ENCODE measurements around the gene C1QC. TPM values are rescaled to one million over a fixed set of nuclear protein-coding genes. Genes with fewer than 3 reads are reported as not detected.

Gene C1QC
- total RNA-seq, 1 donor from 2014 or later: not detected

- no peak for TF ChIP-seq CTCF (IDR thresholded peaks at IDR 0.05; ENCODE audit: unreplicated experiment)
- peaks cover 78% of the 10 kb centered on the region for H3K27me3 Mint-ChIP-seq
- DNase-seq (ENCODE audit: low spot score, unreplicated experiment): no peak
- H3K4me3 Mint-ChIP-seq (ENCODE audit: low read depth): no peak overlapping the region
- H3K27ac Mint-ChIP-seq: no peak overlapping the region
- H3K36me3 Mint-ChIP-seq (ENCODE audit: insufficient read depth): no peaks in the 10 kb centered on the region
- H3K9me3 Mint-ChIP-seq (ENCODE audit: low read depth): no peaks in the 10 kb centered on the region
- H3K4me1 Mint-ChIP-seq (ENCODE audit: low read depth): no peaks in the 10 kb centered on the region
These were observed 30.5 kb upstream of the C1QC start for GRCh38 chr1:22612671-22613571.

- H3K27me3 Mint-ChIP-seq: peaks cover 72% of the 10 kb centered on the region
- no peaks in the 10 kb centered on the region for H3K36me3 Mint-ChIP-seq (ENCODE audit: insufficient read depth)
- no peaks in the 10 kb centered on the region for H3K4me1 Mint-ChIP-seq (ENCODE audit: low read depth)
- no peaks in the 10 kb centered on the region for H3K9me3 Mint-ChIP-seq (ENCODE audit: low read depth)
- H3K27ac Mint-ChIP-seq: no peak overlapping the region
- no peak for TF ChIP-seq CTCF (IDR thresholded peaks at IDR 0.05; ENCODE audit: unreplicated experiment)
- H3K4me3 Mint-ChIP-seq (ENCODE audit: low read depth): no peak overlapping the region
- DNase-seq (ENCODE audit: low spot score, unreplicated experiment): no peak
These were observed 29.9 kb upstream of the C1QC start for GRCh38 chr1:22613572-22613918.

GRCh38 chr1:22613951-22614350 is 29.5 kb upstream of the C1QC start:
- Mint-ChIP-seq H3K27me3 (peaks cover 70% of the 10 kb centered on the region), H3K9me3 (ENCODE audit: low read depth) (no peaks in the 10 kb centered on the region), H3K4me1 (ENCODE audit: low read depth) (no peaks in the 10 kb centered on the region), H3K27ac (no peak overlapping the region), H3K4me3 (ENCODE audit: low read depth) (no peak overlapping the region), H3K36me3 (ENCODE audit: insufficient read depth) (no peaks in the 10 kb centered on the region)
- DNase-seq (ENCODE audit: low spot score, unreplicated experiment): no peak
- TF ChIP-seq CTCF (IDR thresholded peaks at IDR 0.05; ENCODE audit: unreplicated experiment): no peak

- Mint-ChIP-seq H3K4me1 (ENCODE audit: low read depth) (no peaks in the 10 kb centered on the region), H3K27me3 (peaks cover 62% of the 10 kb centered on the region), H3K9me3 (ENCODE audit: low read depth) (no peaks in the 10 kb centered on the region), H3K36me3 (ENCODE audit: insufficient read depth) (no peaks in the 10 kb centered on the region), H3K4me3 (ENCODE audit: low read depth) (no peak overlapping the region), H3K27ac (no peak overlapping the region)
- TF ChIP-seq CTCF (IDR thresholded peaks at IDR 0.05; ENCODE audit: unreplicated experiment): no peak
- no peak for DNase-seq (ENCODE audit: low spot score, unreplicated experiment)
These were observed 27.5 kb upstream of the C1QC start for GRCh38 chr1:22615886-22616285.

- no peak overlapping the region for H3K4me3 Mint-ChIP-seq (ENCODE audit: low read depth)
- no peaks in the 10 kb centered on the region for H3K4me1 Mint-ChIP-seq (ENCODE audit: low read depth)
- peaks cover 60% of the 10 kb centered on the region for H3K27me3 Mint-ChIP-seq
- H3K9me3 Mint-ChIP-seq (ENCODE audit: low read depth): no peaks in the 10 kb centered on the region
- TF ChIP-seq CTCF (IDR thresholded peaks at IDR 0.05; ENCODE audit: unreplicated experiment): no peak
- no peaks in the 10 kb centered on the region for H3K36me3 Mint-ChIP-seq (ENCODE audit: insufficient read depth)
- no peak overlapping the region for H3K27ac Mint-ChIP-seq
- no peak for DNase-seq (ENCODE audit: low spot score, unreplicated experiment)
These were observed 26.9 kb upstream of the C1QC start for GRCh38 chr1:22616571-22616970.
